WI38 (cell line): ENCODE data around the gene TELO2.

Experiments
- H3K4me3 ChIP-seq: 2 replicates; pipeline ENCODE4 v1.5.1; 2011; ENCODE audit warnings: low read depth, mild to moderate bottlenecking, control low read depth, low read length
- CTCF ChIP-seq: IDR thresholded peaks from 2 replicates; pipeline ENCODE4 v1.5.1; 2012; ENCODE audit warnings: low read depth, mild to moderate bottlenecking, control low read depth, low read length

TELO2 gene

DNA sequence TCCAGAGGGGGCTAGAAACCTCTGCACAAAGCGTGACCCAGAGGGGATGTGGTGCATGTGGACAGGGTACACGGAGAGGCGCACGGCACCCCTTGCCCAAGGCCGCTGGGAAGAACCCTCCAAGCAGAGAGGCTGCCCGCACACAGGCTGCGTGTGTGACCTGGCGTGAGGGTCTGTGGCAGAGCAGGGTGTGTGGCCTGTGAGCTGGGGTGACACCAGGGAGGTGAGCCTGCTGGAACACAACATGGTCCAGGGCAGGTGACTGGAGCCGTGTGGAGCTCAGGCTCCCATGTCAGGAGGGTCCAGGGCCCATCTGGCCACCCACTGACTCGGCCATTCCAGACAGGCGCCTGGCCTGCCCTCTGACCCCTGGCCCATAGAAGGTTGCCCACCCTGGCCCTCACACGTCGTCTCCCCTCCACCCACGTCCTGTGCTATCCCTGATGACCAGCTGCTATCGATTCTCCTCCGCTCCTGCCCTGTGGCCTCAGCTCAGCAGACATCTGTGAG lies 25.5 kb downstream of the TELO2 start:
- H3K4me3 ChIP-seq = no peak overlapping the region
- no peak for TF ChIP-seq CTCF

DNA sequence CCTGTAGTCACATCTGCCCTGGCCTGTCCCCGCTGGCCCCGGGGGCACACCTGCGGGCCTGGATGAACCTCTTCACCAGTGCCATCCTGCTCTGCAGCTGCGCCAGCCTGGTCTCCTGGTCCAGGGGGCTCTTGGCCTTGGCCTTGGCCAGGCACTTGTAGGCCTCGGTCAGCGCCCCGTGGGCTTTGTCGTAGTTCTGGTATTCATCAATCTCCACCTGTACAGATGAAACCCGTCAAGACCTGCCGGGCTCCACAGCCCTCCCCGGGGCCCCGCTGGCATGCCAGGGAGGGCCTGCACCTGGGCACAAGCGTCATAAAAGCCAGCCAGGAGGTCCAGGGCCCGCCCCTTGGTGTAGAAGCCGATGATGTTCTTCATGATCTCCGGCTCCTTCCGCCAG lies 26.7 kb downstream of the TELO2 start:
- no peak overlapping the region for H3K4me3 ChIP-seq
- TF ChIP-seq CTCF = no peak

DNA sequence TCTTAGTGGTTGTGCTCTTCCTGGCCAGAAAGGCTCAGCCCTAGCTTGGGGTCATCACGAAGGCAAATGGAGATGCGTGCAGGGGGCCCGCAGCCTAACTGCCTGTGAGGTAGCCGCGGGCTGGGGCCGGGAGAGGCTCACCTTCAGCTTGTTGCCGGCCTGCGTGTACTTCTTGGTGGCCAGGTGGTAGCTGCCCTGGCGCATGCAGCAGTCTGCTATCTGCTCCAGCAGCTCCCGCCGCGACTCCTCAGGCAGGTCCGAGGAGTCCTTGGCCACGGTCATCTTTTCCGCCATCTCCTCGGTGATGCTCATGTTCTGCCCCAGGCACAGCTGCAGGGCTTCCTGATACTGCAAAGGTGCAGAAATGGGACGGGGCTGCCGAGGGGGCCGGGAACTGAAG lies 27.3 kb downstream of the TELO2 start:
- H3K4me3 ChIP-seq = no peak overlapping the region
- no peak for TF ChIP-seq CTCF

DNA sequence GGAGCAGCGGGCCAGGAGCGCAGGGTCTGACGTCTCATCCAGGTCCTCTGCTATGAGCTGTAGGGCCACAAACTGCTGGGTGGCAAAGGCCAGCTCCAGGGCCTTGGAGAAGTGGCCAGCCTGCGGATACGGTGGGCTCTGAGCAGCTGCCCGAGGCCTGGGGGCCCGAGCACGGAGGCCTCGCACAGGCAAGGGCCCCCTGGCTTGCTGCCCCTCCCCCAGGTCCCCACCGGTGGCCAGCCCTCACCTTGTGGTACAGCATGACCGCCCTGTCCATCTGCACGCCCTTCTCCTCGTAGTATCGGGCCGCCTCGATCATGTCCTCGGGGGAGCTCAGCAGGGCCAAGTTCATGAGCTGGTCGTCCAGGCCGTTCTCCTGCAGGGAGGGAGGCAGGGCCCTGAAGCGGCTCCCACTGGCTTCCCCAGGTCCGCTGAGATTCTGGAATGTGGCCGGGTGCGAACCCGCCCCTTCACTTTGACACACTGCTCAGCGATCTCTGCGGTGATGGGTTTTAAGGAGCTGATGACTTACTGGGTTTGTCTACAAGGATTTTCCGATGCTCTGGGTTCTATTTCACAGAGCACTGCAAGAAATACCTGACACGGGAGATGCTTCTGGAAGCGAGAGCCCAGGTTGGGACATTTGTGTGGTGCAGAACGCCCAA lies 30.6 kb downstream of the TELO2 start:
- H3K4me3 ChIP-seq = no peak overlapping the region
- TF ChIP-seq CTCF = no peak

- no peak overlapping the region for H3K4me3 ChIP-seq
- TF ChIP-seq CTCF = no peak
Measured at GRCh38 chr16:1524366-1524765, 31.2 kb downstream of the TELO2 start.

DNA sequence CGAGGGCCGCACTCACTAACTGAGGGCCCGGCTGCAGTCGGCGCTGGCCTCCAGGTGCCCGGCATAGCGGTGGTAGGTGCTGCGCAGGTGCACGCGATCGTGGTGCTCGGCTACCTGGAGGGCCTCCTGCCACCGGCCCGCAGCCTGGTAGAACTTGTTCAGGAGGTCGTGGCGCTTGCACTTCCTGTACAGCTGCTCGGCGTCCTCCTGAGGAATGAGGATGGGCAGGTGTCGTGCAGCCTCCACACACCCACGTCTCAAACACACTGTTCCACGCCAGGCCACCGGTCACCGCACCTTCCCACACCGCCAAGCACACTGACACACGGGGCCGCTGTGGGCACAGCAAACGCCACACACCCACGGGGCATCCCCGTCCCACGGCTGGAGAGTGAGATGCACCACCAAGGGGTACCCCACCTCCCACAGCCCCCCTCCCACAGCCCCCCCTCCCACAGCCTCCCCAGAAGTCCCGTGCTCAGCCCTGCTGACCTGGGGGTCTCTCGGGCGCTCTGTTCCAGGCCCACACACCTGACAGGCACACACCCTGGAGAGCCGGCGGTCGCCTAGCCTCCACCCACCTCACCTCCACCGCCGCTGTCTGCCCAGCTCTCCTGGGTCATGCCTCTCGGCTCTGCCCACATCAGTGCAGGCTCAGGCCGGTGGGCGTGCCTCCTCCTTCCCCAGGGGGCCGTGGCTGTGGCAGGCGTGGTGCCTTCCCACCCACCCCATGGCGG lies 32.9 kb downstream of the TELO2 start:
- no peak overlapping the region for H3K4me3 ChIP-seq
- TF ChIP-seq CTCF = no peak
